Activated naive CD8-positive, alpha-beta T cell treated with anti-CD3 and anti-CD28 coated beads, Interleukin-2, amount 10 ng/mL, durations not matched to agents 7 days and 5 days (primary cell): Measurements from ENCODE around the gene CACYBP. TPM values are rescaled to one million over a fixed set of nuclear protein-coding genes. Genes with fewer than 3 reads are reported as not detected.
A peak's percentile ranks its signal among the peaks of the same experiment; 100 is the strongest.

Experiments
- ATAC-seq: fragments of 150-1000 bp; cut with Tn5 transposase; one replicate; pipeline ENCODE4 v1.10.0; 2021; ENCODE audit warnings: low read depth, moderate library complexity
- POLR2A ChIA-PET: fragments of 350-600 bp; sonication (Branson Sonifier 250); formaldehyde crosslinking; loops from one replicate; lab custom pipeline; 2021; ENCODE audit warnings: antibody characterized with exemption; lab: Charles Lee
- DNase-seq: peaks from one replicate; pipeline ENCODE4 v3.0.0; 2021
- H3K27ac Mint-ChIP-seq: one replicate; pipeline ENCODE4 v1.8.0; 2022; ENCODE audit warnings: mild to moderate bottlenecking, mixed read lengths
- H3K27me3 Mint-ChIP-seq: one replicate; pipeline ENCODE4 v1.8.0; 2022; ENCODE audit warnings: mild to moderate bottlenecking, moderate library complexity, mixed read lengths
- H3K36me3 Mint-ChIP-seq: one replicate; pipeline ENCODE4 v1.8.0; 2021; ENCODE audit warnings: mild to moderate bottlenecking, mixed read lengths
- H3K4me1 Mint-ChIP-seq: one replicate; pipeline ENCODE4 v1.8.0; 2021; ENCODE audit warnings: mixed read lengths
- H3K4me3 Mint-ChIP-seq: one replicate; pipeline ENCODE4 v1.8.0; 2022; ENCODE audit warnings: mild to moderate bottlenecking, moderate library complexity, mixed read lengths
- H3K9me3 Mint-ChIP-seq: one replicate; pipeline ENCODE4 v1.8.0; 2021; ENCODE audit warnings: mixed read lengths
- total RNA-seq, 2 experiments: library from RNA; stranded (reverse); gene quantifications; one replicate each; pipeline ENCODE4 v1.2.3, GENCODE V29; 2021

Gene CACYBP, protein sequence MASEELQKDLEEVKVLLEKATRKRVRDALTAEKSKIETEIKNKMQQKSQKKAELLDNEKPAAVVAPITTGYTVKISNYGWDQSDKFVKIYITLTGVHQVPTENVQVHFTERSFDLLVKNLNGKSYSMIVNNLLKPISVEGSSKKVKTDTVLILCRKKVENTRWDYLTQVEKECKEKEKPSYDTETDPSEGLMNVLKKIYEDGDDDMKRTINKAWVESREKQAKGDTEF
- 100 to 1,000 TPM; 147 to 177 TPM for total RNA-seq

DNA sequence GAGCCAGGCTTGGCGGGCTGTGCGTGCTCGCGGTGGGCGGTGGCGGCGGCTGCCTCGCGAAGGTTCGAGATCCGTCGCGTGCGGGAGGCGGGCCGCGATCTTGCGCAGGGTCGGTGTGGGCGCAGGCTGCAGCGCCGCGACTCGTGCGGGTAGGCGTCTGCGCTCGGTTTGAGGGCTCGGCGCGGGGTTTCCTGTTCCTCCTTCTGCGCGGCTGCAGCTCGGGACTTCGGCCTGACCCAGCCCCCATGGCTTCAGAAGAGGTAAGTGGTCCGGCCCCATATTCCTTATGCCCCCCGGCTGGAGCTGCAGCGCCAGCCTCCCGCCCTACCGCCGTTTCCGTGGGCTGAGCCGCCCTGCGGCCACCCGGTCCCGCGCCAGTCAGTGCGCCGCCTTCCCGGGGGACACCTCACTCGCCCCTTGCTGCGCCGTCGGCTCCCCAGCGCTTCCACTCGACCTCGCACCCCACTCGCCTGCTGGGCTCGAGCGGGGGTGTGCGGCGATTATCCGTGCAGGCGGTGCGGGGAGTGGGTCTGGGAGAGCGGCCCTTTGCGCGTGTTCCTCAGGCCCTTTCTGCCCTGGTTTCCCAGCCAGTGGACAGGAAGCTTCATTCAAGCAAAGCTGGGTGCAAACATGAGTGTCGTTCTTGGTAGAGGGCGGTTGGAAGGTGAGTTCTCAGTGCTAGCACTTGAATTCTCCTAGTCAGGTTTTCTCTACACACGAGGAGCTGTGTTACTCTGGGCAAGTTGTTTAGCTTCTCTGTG is at the start of gene CACYBP:
CACYBP (plus strand) TSS at position 12 of the 761 bp plus-strand sequence; CDS start at position 246, 234 bp downstream.
- no peak within 1 kb of the TSS for H3K4me3 Mint-ChIP-seq
- no peaks in the 10 kb centered on the region for H3K9me3 Mint-ChIP-seq
- H3K27me3 Mint-ChIP-seq = no peaks in the 10 kb centered on the region
- no peak within 1 kb of the TSS for H3K27ac Mint-ChIP-seq
- no peak for DNase-seq
- ATAC-seq = no peak
- peaks cover 34% of the 10 kb centered on the region for H3K4me1 Mint-ChIP-seq
- H3K36me3 Mint-ChIP-seq = peaks cover 8% of the 10 kb centered on the region
- POLR2A ChIA-PET = interaction anchor here (0.6 to 3.4 kb wide), 15 partner anchors 10 to 978 kb away, joined by 3 to 105 read pairs (median 6); partner anchors contain the start of genes MRPS14 and RC3H1

DNA sequence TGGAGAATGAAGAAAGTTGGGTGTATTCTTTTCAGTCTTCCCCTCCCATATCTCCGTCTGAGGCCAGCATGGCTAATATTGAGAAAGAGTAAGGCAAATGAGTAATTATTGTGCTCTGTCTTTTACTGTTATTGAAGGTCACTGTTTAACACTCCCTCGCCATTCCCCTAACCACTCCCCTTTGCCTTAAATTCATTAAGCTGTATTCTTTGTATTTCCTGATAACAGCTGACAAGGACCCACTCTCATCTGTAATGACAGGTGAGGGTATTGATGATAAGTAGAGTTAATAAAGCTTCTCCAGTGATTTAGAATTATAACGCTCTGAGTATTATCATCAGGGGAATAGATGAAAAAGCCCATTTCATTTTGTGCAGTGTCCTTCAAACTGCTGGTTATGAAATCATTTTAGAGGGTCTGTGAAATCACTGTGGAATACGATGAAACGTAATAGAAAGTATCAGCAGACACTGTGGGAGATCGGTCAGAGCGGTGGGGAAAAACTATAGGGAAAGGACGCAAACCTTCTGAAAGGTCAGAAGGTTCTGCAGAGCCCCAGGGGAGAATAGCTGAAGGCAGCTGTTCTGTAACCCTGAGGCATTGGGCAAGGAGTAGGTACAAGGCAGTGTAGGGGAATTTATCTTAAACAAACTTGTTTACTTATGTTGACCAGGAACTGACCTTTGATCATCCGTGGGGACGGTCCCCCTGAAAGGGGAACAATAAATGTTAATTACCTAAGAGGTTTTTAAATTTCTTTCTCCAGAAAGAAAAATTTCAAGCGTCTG is 46.3 kb upstream of the CACYBP start:
- ATAC-seq (no peak), DNase-seq (no peak)
- peaks cover 2% of the 10 kb centered on the region for H3K36me3 Mint-ChIP-seq
- POLR2A ChIA-PET = interaction anchor here (0.6 kb wide), 1 partner anchor 30 kb away, joined by 4 read pairs; no protein-coding TSS in a partner anchor
- no peak overlapping the region for H3K4me3 Mint-ChIP-seq
- no peaks in the 10 kb centered on the region for H3K9me3 Mint-ChIP-seq
- H3K4me1 Mint-ChIP-seq = peaks cover 14% of the 10 kb centered on the region
- H3K27me3 Mint-ChIP-seq = peaks cover 2% of the 10 kb centered on the region
- no peak overlapping the region for H3K27ac Mint-ChIP-seq

DNA sequence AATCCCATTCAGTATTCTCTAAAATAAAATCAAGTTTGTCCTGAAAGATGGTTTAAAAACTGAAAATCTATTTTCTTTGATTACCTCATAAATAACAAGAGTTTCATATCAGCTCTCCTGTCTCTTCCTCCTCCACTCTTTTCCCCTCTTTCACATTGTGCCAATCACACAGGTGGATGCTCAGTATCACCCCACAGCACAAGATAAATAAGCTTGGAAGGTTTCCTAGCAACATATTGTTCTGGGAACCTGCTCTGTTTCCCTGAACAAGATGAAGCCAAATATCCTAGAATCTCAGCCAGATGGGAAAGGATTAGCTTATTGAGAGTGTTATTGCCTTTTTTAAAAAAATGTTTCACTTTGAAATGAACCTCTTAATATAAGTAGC is 45.7 kb upstream of the CACYBP start:
- H3K27me3 Mint-ChIP-seq = peaks cover 2% of the 10 kb centered on the region
- peaks cover 15% of the 10 kb centered on the region for H3K4me1 Mint-ChIP-seq
- peaks cover 2% of the 10 kb centered on the region for H3K36me3 Mint-ChIP-seq
- H3K4me3 Mint-ChIP-seq = no peak overlapping the region
- DNase-seq (no peak), ATAC-seq (no peak)
- H3K27ac Mint-ChIP-seq = no peak overlapping the region
- H3K9me3 Mint-ChIP-seq = no peaks in the 10 kb centered on the region
- POLR2A ChIA-PET = interaction anchor here (0.6 kb wide), 1 partner anchor 31 kb away, joined by 4 read pairs; no protein-coding TSS in a partner anchor

DNA sequence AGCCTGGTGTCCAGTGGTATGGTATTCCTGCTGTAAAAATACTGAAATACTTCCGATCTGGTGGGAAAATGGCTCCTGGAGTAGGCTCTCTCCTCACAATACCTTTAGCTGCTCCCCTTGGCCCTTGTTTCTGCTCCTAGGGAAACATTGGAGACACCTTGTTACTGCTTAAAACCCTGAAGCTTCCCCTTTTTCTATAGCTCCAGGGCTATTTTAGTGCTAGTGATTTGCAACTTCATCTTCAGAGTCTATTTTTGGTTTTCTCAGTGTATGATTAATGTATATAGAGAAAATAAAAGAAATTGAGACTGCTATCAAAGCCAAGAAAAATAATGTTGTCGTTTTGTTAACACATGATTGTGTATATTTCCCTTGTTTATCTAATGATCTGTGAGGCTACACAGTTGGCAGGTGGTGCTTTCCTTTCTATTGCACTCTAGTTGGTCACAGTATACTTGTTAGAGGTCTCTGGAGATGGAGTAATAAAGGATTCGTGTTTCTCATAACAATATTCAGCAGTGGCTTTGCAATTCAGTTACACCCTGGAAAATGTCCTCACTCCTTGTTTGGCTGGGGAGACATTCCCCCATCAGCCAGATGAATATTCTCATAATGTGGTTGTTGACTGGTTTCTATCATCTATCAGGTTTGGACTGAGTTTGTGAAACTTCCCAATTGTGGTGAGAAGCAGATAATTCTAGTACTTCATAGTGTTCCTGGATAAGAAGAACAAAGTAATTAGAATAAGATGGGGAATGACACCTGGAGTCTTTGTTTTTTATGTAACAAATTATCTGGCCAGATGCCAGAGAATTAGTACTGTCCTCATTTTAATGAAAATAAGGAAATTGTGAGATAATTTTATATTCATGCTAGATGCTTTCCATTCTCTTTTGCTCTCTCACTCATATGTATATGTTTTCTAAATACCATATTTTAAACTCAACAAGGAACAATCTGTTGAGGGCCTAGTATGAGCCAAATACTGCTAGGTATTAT is 44.8 kb upstream of the CACYBP start:
- Mint-ChIP-seq H3K9me3 (no peaks in the 10 kb centered on the region), H3K27ac (no peak overlapping the region), H3K4me3 (no peak overlapping the region), H3K4me1 (peaks cover 15% of the 10 kb centered on the region), H3K36me3 (peaks cover 2% of the 10 kb centered on the region), H3K27me3 (no peaks in the 10 kb centered on the region)
- DNase-seq (no peak), ATAC-seq (no peak)
- POLR2A ChIA-PET = no interaction called here

DNA sequence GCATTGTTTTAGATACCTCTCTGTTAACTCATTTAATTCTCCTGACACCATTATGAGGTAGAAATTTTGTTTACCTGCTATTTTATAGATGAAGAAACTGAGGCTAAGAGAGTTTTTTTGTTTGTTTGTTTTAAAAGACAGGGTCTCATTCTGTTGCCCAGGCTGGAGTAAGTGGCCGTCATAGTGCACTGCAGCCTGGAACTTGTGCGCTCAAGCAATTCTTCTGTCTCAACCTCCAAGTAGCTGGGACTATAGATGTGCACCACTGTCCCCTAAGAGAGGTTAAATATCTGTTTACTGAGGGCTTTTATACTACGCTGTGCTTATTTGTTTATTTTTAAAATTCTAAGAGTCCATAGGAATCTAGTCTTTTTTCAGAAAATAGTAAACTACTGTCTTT is 43.7 kb upstream of the CACYBP start:
- Mint-ChIP-seq H3K4me1 (peaks cover 15% of the 10 kb centered on the region), H3K4me3 (no peak overlapping the region), H3K27ac (no peak overlapping the region), H3K27me3 (no peaks in the 10 kb centered on the region), H3K36me3 (peaks cover 4% of the 10 kb centered on the region), H3K9me3 (no peaks in the 10 kb centered on the region)
- POLR2A ChIA-PET = interaction anchor here (0.7 kb wide), 1 partner anchor 52 kb away, joined by 4 read pairs; no protein-coding TSS in a partner anchor
- DNase-seq (no peak), ATAC-seq (no peak)

DNA sequence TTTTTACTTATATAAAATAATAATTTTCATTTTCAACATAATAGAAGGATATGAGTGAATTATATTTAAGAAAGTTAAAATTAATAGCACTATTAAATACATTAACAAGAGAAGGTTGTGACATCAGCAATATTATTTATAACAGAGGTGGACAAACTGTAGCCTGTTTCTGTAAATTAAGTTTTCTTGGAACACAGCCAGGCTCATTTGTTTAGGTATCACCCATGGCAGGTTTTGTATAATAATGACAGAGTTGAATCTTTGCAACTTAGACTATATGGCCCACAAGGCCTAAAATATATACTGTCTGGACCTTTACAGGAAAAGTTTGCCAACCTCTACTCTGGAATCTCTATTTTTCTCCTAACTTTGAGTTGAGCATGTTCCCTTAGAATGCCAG is 42.8 kb upstream of the CACYBP start:
- Mint-ChIP-seq H3K4me3 (no peak overlapping the region), H3K4me1 (peaks cover 15% of the 10 kb centered on the region), H3K27me3 (no peaks in the 10 kb centered on the region)

DNA sequence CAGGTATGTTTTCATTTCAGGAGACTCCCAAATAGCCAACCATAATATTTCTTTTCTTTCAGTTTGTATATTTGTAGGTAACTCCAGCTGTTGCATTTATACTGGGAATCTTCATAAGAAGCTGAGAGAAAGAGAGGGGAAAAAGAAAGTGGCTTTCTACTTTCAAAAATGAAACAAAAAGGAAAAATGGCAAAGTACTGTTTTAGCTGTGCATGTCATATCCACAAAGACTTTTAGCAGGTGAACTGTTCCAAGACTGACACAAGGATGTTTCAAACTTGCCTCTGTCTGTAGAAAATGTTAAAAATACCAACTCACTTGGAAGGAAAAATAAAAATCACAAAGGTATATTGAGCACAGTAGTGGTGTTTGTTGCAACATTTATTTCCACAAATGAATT is 41.9 kb upstream of the CACYBP start:
- peak overlapping the region; percentile 80 for H3K4me3 Mint-ChIP-seq
- peak; percentile 63 for ATAC-seq
- DNase-seq = no peak
- POLR2A ChIA-PET = interaction anchor here (0.6 to 1.6 kb wide), 2 partner anchors 42 to 920 kb away, joined by 3 to 8 read pairs; partner anchors contain the start of gene CACYBP
- H3K9me3 Mint-ChIP-seq = no peaks in the 10 kb centered on the region
- peak overlapping the region; percentile 78 for H3K27ac Mint-ChIP-seq
- no peaks in the 10 kb centered on the region for H3K27me3 Mint-ChIP-seq
- H3K36me3 Mint-ChIP-seq = peaks cover 4% of the 10 kb centered on the region
- peaks cover 15% of the 10 kb centered on the region for H3K4me1 Mint-ChIP-seq

More for the DNA sequence above, 42.8 kb upstream of the CACYBP start:
- DNase-seq = no peak
- H3K27ac Mint-ChIP-seq = no peak overlapping the region
- no peaks in the 10 kb centered on the region for H3K9me3 Mint-ChIP-seq
- no peak for ATAC-seq
- H3K36me3 Mint-ChIP-seq = peaks cover 4% of the 10 kb centered on the region
- POLR2A ChIA-PET = interaction anchor here (0.7 to 1.6 kb wide), 2 partner anchors 43 to 695 kb away, joined by 3 to 8 read pairs; partner anchors contain the start of gene CACYBP

DNA sequence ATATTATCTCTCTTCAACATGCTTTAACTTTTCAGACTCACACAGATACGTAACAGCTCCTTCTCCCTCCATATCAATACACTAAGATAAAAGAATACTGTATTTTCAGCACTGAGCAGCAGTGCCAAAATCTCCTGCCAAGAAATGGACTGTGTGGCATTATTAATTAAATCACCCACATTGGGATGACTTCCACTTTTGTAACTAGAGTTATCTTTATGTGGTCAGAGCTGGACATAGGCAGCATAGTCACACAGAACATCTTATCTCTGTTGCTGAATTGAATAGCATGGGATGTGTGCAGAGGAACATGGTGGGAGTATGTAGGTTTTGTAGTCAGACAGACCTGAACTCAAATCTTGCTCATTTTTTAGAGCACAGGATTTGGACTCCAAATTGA is 41.4 kb upstream of the CACYBP start:
- Mint-ChIP-seq H3K4me1 (peaks cover 15% of the 10 kb centered on the region), H3K27me3 (no peaks in the 10 kb centered on the region), H3K4me3 (peak overlapping the region; percentile 80), H3K9me3 (no peaks in the 10 kb centered on the region), H3K27ac (peak overlapping the region; percentile 78), H3K36me3 (peaks cover 4% of the 10 kb centered on the region)
- DNase-seq = no peak
- POLR2A ChIA-PET = interaction anchor here (0.6 to 1.6 kb wide), 2 partner anchors 41 to 920 kb away, joined by 3 to 8 read pairs; partner anchors contain the start of gene CACYBP
- no peak for ATAC-seq

DNA sequence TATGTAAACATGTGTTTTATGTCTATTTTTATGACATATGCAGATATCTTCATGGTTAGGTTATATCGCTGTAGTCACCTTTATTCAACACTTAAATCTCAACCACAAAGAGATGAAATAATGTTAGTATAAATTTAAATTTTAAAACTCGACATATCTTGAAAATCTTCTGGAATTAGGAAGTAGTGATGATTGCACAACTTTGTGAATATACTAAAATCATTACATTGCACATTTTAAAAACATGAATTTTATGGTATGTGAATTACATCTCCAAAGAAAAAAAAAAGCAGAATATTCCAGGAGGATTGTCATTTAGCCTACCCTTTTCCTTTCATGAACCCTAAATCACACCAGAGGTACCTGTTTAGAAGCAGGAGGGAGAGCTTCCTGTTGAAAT is 39.4 kb upstream of the CACYBP start:
- ATAC-seq (no peak), DNase-seq (no peak)
- Mint-ChIP-seq H3K36me3 (peaks cover 4% of the 10 kb centered on the region), H3K27me3 (no peaks in the 10 kb centered on the region), H3K4me3 (no peak overlapping the region), H3K9me3 (no peaks in the 10 kb centered on the region), H3K27ac (no peak overlapping the region), H3K4me1 (peaks cover 27% of the 10 kb centered on the region)
- POLR2A ChIA-PET = no interaction called here

DNA sequence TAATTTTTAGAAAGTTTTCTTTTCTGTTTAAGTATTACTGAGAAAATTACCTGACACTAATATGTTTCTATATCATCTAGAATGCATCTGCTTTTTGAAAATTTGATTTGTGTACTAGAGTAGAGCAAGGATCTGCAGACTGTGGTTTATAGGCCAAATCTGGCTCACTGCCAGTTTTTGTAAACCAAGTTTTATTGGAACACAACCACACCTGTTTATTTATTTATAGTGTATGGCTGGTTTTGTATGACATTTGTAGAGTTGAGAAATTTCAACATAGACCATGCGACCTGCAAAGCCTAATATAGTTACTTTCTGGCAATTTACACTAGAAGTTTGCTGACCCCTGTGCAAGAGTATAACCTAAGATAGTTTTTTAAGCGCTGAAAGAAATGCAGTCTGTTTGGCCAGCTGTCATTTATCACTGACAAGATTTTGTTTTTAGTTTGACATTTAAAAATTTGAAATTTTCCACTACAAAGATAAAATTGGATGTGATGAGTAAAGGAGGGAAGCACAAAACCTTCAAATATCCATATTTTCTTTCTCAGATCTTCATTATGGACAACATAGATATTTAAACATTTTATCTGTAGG is 36.1 kb upstream of the CACYBP start:
- Mint-ChIP-seq H3K4me1 (peaks cover 37% of the 10 kb centered on the region), H3K9me3 (no peaks in the 10 kb centered on the region), H3K27ac (no peak overlapping the region), H3K4me3 (no peak overlapping the region), H3K27me3 (no peaks in the 10 kb centered on the region), H3K36me3 (peaks cover 1% of the 10 kb centered on the region)
- ATAC-seq (no peak), DNase-seq (no peak)
- POLR2A ChIA-PET = interaction anchor here (1.1 to 2.0 kb wide), 3 partner anchors 36 to 164 kb away, joined by 5 to 7 read pairs (median 6); partner anchors contain the start of genes CACYBP and MRPS14

DNA sequence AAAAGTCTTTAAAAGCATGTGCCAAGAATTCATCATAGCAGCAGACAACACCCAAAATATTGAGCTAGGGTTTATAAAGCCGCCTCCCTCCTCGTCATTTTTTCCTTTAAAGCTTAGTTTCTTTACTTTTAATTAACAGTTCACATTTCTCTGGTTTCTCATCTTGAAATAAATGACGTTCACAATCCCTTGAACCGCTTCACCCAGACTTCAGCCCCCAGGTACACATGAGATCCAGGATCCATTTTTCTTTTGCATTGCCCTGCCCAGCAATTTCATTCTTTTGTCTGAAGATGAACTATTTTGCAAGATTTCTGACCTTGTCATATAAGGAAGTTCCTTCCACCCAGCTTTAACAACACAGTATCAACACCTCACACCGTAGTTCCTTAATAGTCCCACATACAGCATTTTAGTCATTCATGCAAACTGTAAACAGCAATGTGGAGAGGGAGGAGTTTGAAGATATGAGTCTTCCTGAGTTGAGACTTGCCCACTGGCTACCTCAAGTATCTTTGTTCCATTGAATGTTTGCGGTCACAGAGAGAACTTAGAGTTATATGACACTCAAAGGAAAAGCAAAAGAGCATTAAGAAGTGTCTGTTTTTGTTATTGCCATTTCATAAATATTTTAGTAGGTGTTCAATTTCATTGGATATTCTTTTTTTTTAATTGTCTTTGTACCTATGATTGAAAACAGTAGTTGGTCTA is 35.3 kb upstream of the CACYBP start:
- Mint-ChIP-seq H3K4me1 (peaks cover 45% of the 10 kb centered on the region), H3K4me3 (peak overlapping the region; percentile 85), H3K27me3 (no peaks in the 10 kb centered on the region)

More for the DNA sequence above, 35.3 kb upstream of the CACYBP start:
- peak; percentile 71 for ATAC-seq
- Mint-ChIP-seq H3K36me3 (peaks cover 1% of the 10 kb centered on the region), H3K27ac (peak overlapping the region; percentile 85), H3K9me3 (no peaks in the 10 kb centered on the region)
- DNase-seq = no peak
- POLR2A ChIA-PET = interaction anchor here (1.1 to 2.0 kb wide), 3 partner anchors 35 to 165 kb away, joined by 5 to 7 read pairs (median 6); partner anchors contain the start of genes CACYBP and MRPS14
